ENCODE results near the gene COL23A1. TPM values are rescaled to one million over a fixed set of nuclear protein-coding genes. Genes with fewer than 3 reads are reported as not detected.

Gene COL23A1
- total RNA-seq, 1 experiment from 2014 or later = not detected

GRCh38 chr5:178535299-178536175 is 54.7 kb downstream of the COL23A1 start:
- no peak for DNase-seq (ENCODE audit: low read depth)

- DNase-seq (ENCODE audit: low read depth) = no peak
These were observed 57.1 kb downstream of the COL23A1 start for GRCh38 chr5:178533136-178533535.

- DNase-seq (ENCODE audit: low read depth) = no peak
These were observed 57.5 kb downstream of the COL23A1 start for GRCh38 chr5:178532666-178533065.

- no peak for DNase-seq (ENCODE audit: low read depth)
These were observed 58.0 kb downstream of the COL23A1 start for GRCh38 chr5:178532236-178532635.

- DNase-seq (ENCODE audit: low read depth) = no peak
These were observed 58.4 kb downstream of the COL23A1 start for GRCh38 chr5:178531786-178532185.

GRCh38 chr5:178530526-178530925 is 59.7 kb downstream of the COL23A1 start:
- DNase-seq (ENCODE audit: low read depth) = no peak

GRCh38 chr5:178529080-178529479 is 61.1 kb downstream of the COL23A1 start:
- no peak for DNase-seq (ENCODE audit: low read depth)

- no peak for DNase-seq (ENCODE audit: low read depth)
These were observed 62.5 kb downstream of the COL23A1 start for GRCh38 chr5:178527458-178528307.

GRCh38 chr5:178526773-178527457 is 63.3 kb downstream of the COL23A1 start:
- DNase-seq (ENCODE audit: low read depth) = no peak

GRCh38 chr5:178525906-178526732 is 64.1 kb downstream of the COL23A1 start:
- DNase-seq (ENCODE audit: low read depth) = no peak

- no peak for DNase-seq (ENCODE audit: low read depth)
These were observed 65.9 kb downstream of the COL23A1 start for GRCh38 chr5:178524093-178524882.

- DNase-seq (ENCODE audit: low read depth) = no peak
These were observed 67.8 kb downstream of the COL23A1 start for GRCh38 chr5:178522361-178522760.

GRCh38 chr5:178520851-178521250 is 69.3 kb downstream of the COL23A1 start:
- DNase-seq (ENCODE audit: low read depth) = no peak

- no peak for DNase-seq (ENCODE audit: low read depth)
These were observed 70.4 kb downstream of the COL23A1 start for GRCh38 chr5:178519804-178520203.

GRCh38 chr5:178519155-178519554 is 71.0 kb downstream of the COL23A1 start:
- no peak for DNase-seq (ENCODE audit: low read depth)

GRCh38 chr5:178516504-178517235 is 73.5 kb downstream of the COL23A1 start:
- DNase-seq (ENCODE audit: low read depth) = no peak

- no peak for DNase-seq (ENCODE audit: low read depth)
These were observed 74.3 kb downstream of the COL23A1 start for GRCh38 chr5:178515776-178516503.

GRCh38 chr5:178514851-178515418 is 75.3 kb downstream of the COL23A1 start:
- DNase-seq (ENCODE audit: low read depth) = no peak
